A549 (cell line): ENCODE measurements around the gene DMRTC2.

Source experiments
- CTCF ChIP-seq: fragments of >200 bp; sonication (Bioruptor Twin); formaldehyde crosslinking; IDR thresholded peaks from 3 replicates; pipeline ENCODE4 v1.5.1; 2016
- EP300 ChIP-seq, 2 experiments: fragments of >200 bp; sonication (Bioruptor Twin); formaldehyde crosslinking; IDR thresholded peaks; 2 replicates in 1 of 2; 3 replicates in 1 of 2; pipeline ENCODE4 v1.6.1; 2016 to 2017
- GATA3 ChIP-seq: IDR thresholded peaks from 2 replicates; pipeline ENCODE4 v1.6.1; 2012; ENCODE audit warnings: borderline replicate concordance
- HOXA7 ChIP-seq: fragments of 250-450 bp; sonication (Bioruptor Pico); IDR thresholded peaks from 2 replicates; pipeline ENCODE4 v1.5.0; 2020; ENCODE audit warnings: mild to moderate bottlenecking, moderate library complexity
- JUNB ChIP-seq: fragments of >200 bp; sonication (Bioruptor Twin); formaldehyde crosslinking; IDR thresholded peaks from 2 replicates; pipeline ENCODE4 v1.6.1; 2016
- MAFK ChIP-seq: fragments of 450-650 bp; IDR thresholded peaks from 2 replicates; pipeline ENCODE4 v1.6.1; 2014; ENCODE audit not compliant: partially characterized antibody
- MAX ChIP-seq: IDR thresholded peaks from 2 replicates; pipeline ENCODE4 v1.6.1; 2012
- MYC ChIP-seq: IDR thresholded peaks from 2 replicates; pipeline ENCODE4 v1.6.1; 2012; ENCODE audit warnings: mild to moderate bottlenecking, inconsistent platforms, low read length, improper control_type of control experiment, borderline replicate concordance
- POLR2A ChIP-seq: IDR thresholded peaks from 2 replicates; pipeline ENCODE4 v1.6.1; 2012; ENCODE audit warnings: mild to moderate bottlenecking, low read length

DNA sequence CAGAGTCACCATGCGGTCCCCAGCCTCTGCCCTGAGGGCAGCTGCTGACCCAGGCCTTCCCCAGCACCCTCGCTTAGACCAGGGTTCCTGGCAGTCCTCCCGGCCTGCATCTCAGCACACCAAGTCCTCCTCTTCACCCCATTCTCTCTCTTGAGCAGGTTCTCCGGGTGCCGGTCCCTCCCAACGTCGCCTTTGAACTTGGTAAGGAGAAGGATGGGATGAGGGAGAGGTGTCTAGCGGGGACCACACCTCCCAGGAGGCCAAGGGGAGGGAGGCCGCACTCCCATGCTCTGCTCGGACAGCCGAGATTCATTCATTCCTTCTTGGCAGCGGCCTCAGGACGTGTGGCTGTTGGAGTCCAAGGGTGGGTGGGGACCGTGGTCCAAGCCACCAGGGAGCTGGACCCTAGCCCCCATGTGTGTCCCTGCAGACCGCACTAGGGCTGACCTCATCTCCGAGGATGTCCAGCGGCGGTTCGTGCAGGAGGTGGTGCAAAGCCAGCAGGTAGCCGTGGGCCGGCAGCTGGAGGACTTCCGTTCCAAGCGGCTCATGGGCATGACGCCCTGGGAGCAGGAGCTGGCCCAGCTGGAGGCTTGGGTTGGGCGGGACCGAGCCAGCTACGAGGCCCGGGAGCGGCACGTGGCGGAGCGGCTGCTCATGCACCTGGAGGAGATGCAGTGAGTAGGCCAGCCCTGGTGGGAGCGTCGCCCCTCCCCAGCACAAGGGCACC lies 47.5 kb downstream of the DMRTC2 start:
- TF ChIP-seq CTCF: no peak
- no peak for TF ChIP-seq HOXA7
- no peak for TF ChIP-seq GATA3
- no peak for TF ChIP-seq MAX
- no peak for TF ChIP-seq JUNB
- TF ChIP-seq MYC: no peak
- no peak for TF ChIP-seq EP300 (IDR thresholded peaks at IDR 0.05)
- no peak for TF ChIP-seq MAFK
- no peak for TF ChIP-seq POLR2A
